Neutrophil (primary cell): ENCODE measurements around the gene NAA15.
A peak's percentile ranks its signal among the peaks of the same experiment; 100 is the strongest.

ENCODE experiments used
- H3K27ac ChIP-seq: fragments of 200-600 bp; sonication (generic); 2 replicates; pipeline ENCODE4 v1.5.1; 2016; ENCODE audit warnings: mild to moderate bottlenecking, moderate library complexity
- H3K27me3 ChIP-seq: fragments of 200-600 bp; sonication (generic); 2 replicates; pipeline ENCODE4 v1.6.0; 2016; ENCODE audit warnings: mild to moderate bottlenecking
- H3K36me3 ChIP-seq: fragments of 200-600 bp; sonication (generic); 2 replicates; pipeline ENCODE4 v1.5.1; 2017
- H3K4me1 ChIP-seq, 2 experiments: fragments of 200-600 bp in 1 of 2; sonication (generic) in 1 of 2; 1 replicate in 1 of 2; 2 replicates in 1 of 2; pipeline versions ENCODE4 v1.5.1 to v1.6.1; 2013 to 2016; ENCODE audit warnings: low read depth in 1 of 2, low read length in 1 of 2, mild to moderate bottlenecking in 1 of 2, moderate library complexity in 1 of 2; ENCODE audit not compliant: control insufficient read depth in 1 of 2, insufficient read depth in 1 of 2
- H3K4me3 ChIP-seq, 2 experiments: fragments of 200-600 bp in 1 of 2; sonication (generic) in 1 of 2; 1 replicate in 1 of 2; 2 replicates in 1 of 2; pipeline ENCODE4 v1.5.1; 2013 to 2016; ENCODE audit warnings: low read depth in 1 of 2, low read length in 1 of 2, mild to moderate bottlenecking in 1 of 2, moderate library complexity in 1 of 2
- H3K9me3 ChIP-seq: fragments of 200-600 bp; sonication (generic); 2 replicates; pipeline ENCODE4 v1.5.1; 2016
- CTCF ChIP-seq: fragments of 200-600 bp; sonication (generic); IDR thresholded peaks from 2 replicates; pipeline ENCODE4 v1.5.1; 2016; ENCODE audit warnings: antibody characterized with exemption

Gene NAA15

GRCh38 chr4:139282721-139283075 is 18.6 kb upstream of the NAA15 start:
- H3K36me3 ChIP-seq: peaks cover 5% of the 10 kb centered on the region
- peaks cover 14 to 22% of the 10 kb centered on the region in 2 experiments for H3K4me1 ChIP-seq
- peaks cover 56% of the 10 kb centered on the region for H3K27me3 ChIP-seq
- H3K27ac ChIP-seq: no peak overlapping the region
- no peak for TF ChIP-seq CTCF
- H3K9me3 ChIP-seq: no peaks in the 10 kb centered on the region
- H3K4me3 ChIP-seq: no peak overlapping the region

- TF ChIP-seq CTCF: no peak
- Histone ChIP-seq H3K4me3 (no peak overlapping the region), H3K9me3 (no peaks in the 10 kb centered on the region), H3K27ac (no peak overlapping the region), H3K4me1 (no peaks in the 10 kb centered on the region), H3K27me3 (peaks cover 20% of the 10 kb centered on the region), H3K36me3 (peaks cover 29% of the 10 kb centered on the region)
Measured at GRCh38 chr4:139286186-139286698, 15.1 kb upstream of the NAA15 start.

- H3K9me3 ChIP-seq: no peaks in the 10 kb centered on the region
- H3K36me3 ChIP-seq: peaks cover 26% of the 10 kb centered on the region
- H3K27me3 ChIP-seq: no peaks in the 10 kb centered on the region
- H3K4me3 ChIP-seq: peak overlapping the region; percentile 75 to 78
- peak; percentile 85 for TF ChIP-seq CTCF
- H3K4me1 ChIP-seq: peaks cover 18 to 31% of the 10 kb centered on the region in 2 experiments
- peak overlapping the region; percentile 79 for H3K27ac ChIP-seq
Measured at GRCh38 chr4:139295206-139295941, 5.9 kb upstream of the NAA15 start.

GRCh38 chr4:139295942-139296299 is 5.4 kb upstream of the NAA15 start:
- TF ChIP-seq CTCF: no peak
- peaks cover 20% of the 10 kb centered on the region for H3K36me3 ChIP-seq
- peak overlapping the region; percentile 75 to 78 for H3K4me3 ChIP-seq
- no peaks in the 10 kb centered on the region for H3K9me3 ChIP-seq
- H3K4me1 ChIP-seq: peaks cover 23 to 37% of the 10 kb centered on the region in 2 experiments
- H3K27ac ChIP-seq: peak overlapping the region; percentile 79
- no peaks in the 10 kb centered on the region for H3K27me3 ChIP-seq

GRCh38 chr4:139297001-139297410 is 4.3 kb upstream of the NAA15 start:
- Histone ChIP-seq H3K27me3 (no peaks in the 10 kb centered on the region), H3K36me3 (peaks cover 10% of the 10 kb centered on the region), H3K4me1 (peaks cover 27 to 44% of the 10 kb centered on the region in 2 experiments), H3K9me3 (no peaks in the 10 kb centered on the region), H3K4me3 (no peak overlapping the region), H3K27ac (no peak overlapping the region)
- no peak for TF ChIP-seq CTCF
